Endothelial cell of umbilical vein (primary cell): ENCODE measurements around the gene MARCHF7. TPM values are rescaled to one million over a fixed set of nuclear protein-coding genes. Genes with fewer than 3 reads are reported as not detected.

Source experiments
- BruUV-seq: library from RNA; stranded (reverse); fragments of 400-500 nt; replicated peaks from 2 replicates; lab custom pipeline; 2021; lab: Mats Ljungman, UMichigan
- CTCF ChIA-PET: fragments of 300-600, 350-600 bp; sonication (Branson Sonifier 250); formaldehyde crosslinking; loops from one replicate; lab custom pipeline; 2021; ENCODE audit warnings: antibody characterized with exemption, inconsistent platforms; lab: Charles Lee
- POLR2A ChIA-PET: fragments of 300-600, 350-600 bp; sonication (Branson Sonifier 250); formaldehyde crosslinking; loops from one replicate; lab custom pipeline; 2021; ENCODE audit warnings: antibody characterized with exemption, inconsistent platforms; lab: Charles Lee
- DNase-seq: peaks from one replicate; pipeline ENCODE4 v3.0.0-alpha.2; 2011; ENCODE audit warnings: low read depth, low spot score
- FAIRE-seq: peaks from 2 replicates; lab custom pipeline; 2011; peaks lifted over from hg19 to GRCh38; lab: Jason Lieb, UNC
- H2AFZ ChIP-seq: 2 replicates; pipeline ENCODE4 v1.6.0; 2012; ENCODE audit warnings: low read depth, low read length, control low read depth, inconsistent platforms
- H3K27ac ChIP-seq: 2 replicates; pipeline ENCODE4 v1.5.1; 2011; ENCODE audit warnings: low read depth, mild to moderate bottlenecking, control low read depth, low read length, moderate library complexity; ENCODE audit not compliant: insufficient read depth
- H3K27me3 ChIP-seq, 2 experiments: 2 replicates each; pipeline versions ENCODE4 v1.6.0 to v1.6.1; 2011; ENCODE audit warnings: low read length in 2 of 2, mixed read lengths in 1 of 2; ENCODE audit not compliant: control insufficient read depth in 2 of 2, insufficient read depth in 2 of 2
- H3K36me3 ChIP-seq, 2 experiments: 2 replicates in 1 of 2; 3 replicates in 1 of 2; pipeline ENCODE4 v1.5.1; 2011; ENCODE audit warnings: low read length in 2 of 2, mild to moderate bottlenecking in 1 of 2, moderate library complexity in 1 of 2; ENCODE audit not compliant: control insufficient read depth in 2 of 2, insufficient read depth in 2 of 2; ENCODE audit errors: extremely low read depth in 1 of 2
- H3K4me1 ChIP-seq: 3 replicates; pipeline ENCODE4 v1.5.1; 2011; ENCODE audit warnings: mild to moderate bottlenecking, low read length; ENCODE audit not compliant: control insufficient read depth, insufficient read depth; ENCODE audit errors: extremely low read depth
- H3K4me2 ChIP-seq: 2 replicates; pipeline ENCODE4 v1.6.1; 2011; ENCODE audit warnings: low read length, control low read depth, mixed read lengths; ENCODE audit not compliant: insufficient read depth
- H3K4me3 ChIP-seq, 3 experiments: fragments of 200-600 bp in 1 of 3; sonication (generic), shearing (Covaris generic) in 1 of 3; replicated peaks in 1 of 3; 2 replicates each; pipeline ENCODE4 v1.5.1; 2011 to 2016; ENCODE audit warnings: control low read depth in 3 of 3, low read length in 3 of 3, mild to moderate bottlenecking in 2 of 3, inconsistent platforms in 1 of 3, low read depth in 1 of 3, moderate library complexity in 1 of 3; ENCODE audit not compliant: insufficient read depth in 1 of 3
- H3K79me2 ChIP-seq: 2 replicates; pipeline ENCODE4 v1.6.0; 2012; ENCODE audit warnings: low read length, inconsistent platforms; ENCODE audit not compliant: control insufficient read depth, insufficient read depth
- H3K9ac ChIP-seq: replicated peaks from 2 replicates; pipeline ENCODE3; 2011; ENCODE audit warnings: low read length, control low read depth; ENCODE audit not compliant: insufficient read depth; ENCODE audit errors: extremely low read depth
- H3K9me1 ChIP-seq: replicated peaks from 3 replicates; pipeline ENCODE4 v1.6.0; 2011; ENCODE audit warnings: mild to moderate bottlenecking, low read length; ENCODE audit not compliant: control insufficient read depth, insufficient read depth; ENCODE audit errors: extremely low read depth
- H3K9me3 ChIP-seq: replicated peaks from 2 replicates; pipeline ENCODE4 v1.5.1; 2012; ENCODE audit warnings: low read length, inconsistent platforms; ENCODE audit not compliant: control insufficient read depth, insufficient read depth
- H4K20me1 ChIP-seq: replicated peaks from 2 replicates; pipeline ENCODE3; 2011; ENCODE audit warnings: mild to moderate bottlenecking, low read length; ENCODE audit not compliant: control insufficient read depth, insufficient read depth; ENCODE audit errors: extremely low read depth
- CTCF ChIP-seq, 2 donors: IDR thresholded peaks; 1 replicate in 1 of 2; 2 replicates in 1 of 2; pipeline ENCODE4 v1.5.1; 2011; ENCODE audit warnings: low read length in 2 of 2, mild to moderate bottlenecking in 2 of 2, moderate library complexity in 2 of 2, control low read depth in 1 of 2, inconsistent platforms in 1 of 2, low read depth in 1 of 2; ENCODE audit not compliant: insufficient read depth in 1 of 2; ENCODE audit errors: extremely low read depth in 1 of 2
- EZH2 ChIP-seq: IDR thresholded peaks from 2 replicates; pipeline ENCODE4 v1.6.1; 2012; ENCODE audit warnings: borderline replicate concordance, low read depth, mild to moderate bottlenecking, moderate library complexity, low read length, inconsistent platforms; ENCODE audit not compliant: severe bottlenecking
- FOS ChIP-seq: IDR thresholded peaks from 2 replicates; pipeline ENCODE4 v1.6.1; 2011; ENCODE audit warnings: mild to moderate bottlenecking, low read length, moderate library complexity, borderline replicate concordance; ENCODE audit not compliant: insufficient read depth
- GATA2 ChIP-seq: IDR thresholded peaks from 2 replicates; pipeline ENCODE4 v1.7.0; 2011; ENCODE audit warnings: low read depth, mild to moderate bottlenecking, moderate library complexity, mixed read lengths, low read length; ENCODE audit not compliant: insufficient read length, insufficient read depth
- JUN ChIP-seq: IDR thresholded peaks from 2 replicates; pipeline ENCODE4 v1.6.1; 2011; ENCODE audit warnings: borderline replicate concordance, low read depth; ENCODE audit not compliant: insufficient read length, insufficient read depth
- MAX ChIP-seq: IDR thresholded peaks from 2 replicates; pipeline ENCODE4 v1.6.1; 2011; ENCODE audit not compliant: insufficient read depth, insufficient read length
- MYC ChIP-seq: IDR thresholded peaks from one replicate; pipeline ENCODE4 v1.6.1; 2011; ENCODE audit warnings: mild to moderate bottlenecking, low read depth, low read length
- POLR2A ChIP-seq: IDR thresholded peaks from 2 replicates; pipeline ENCODE4 v1.6.1; 2012; ENCODE audit warnings: low read depth, mild to moderate bottlenecking, control low read depth, low read length
- POLR2AphosphoS5 ChIP-seq: IDR thresholded peaks from 2 replicates; pipeline ENCODE4 v1.6.1; 2012; ENCODE audit warnings: low read depth, mild to moderate bottlenecking, control low read depth, low read length, moderate library complexity; ENCODE audit not compliant: insufficient read depth
- dilution Hi-C: fragments of 300-500 bp; cut with MboI; formaldehyde crosslinking; loops from one replicate; pipeline ENCODE4 v1.15.0; 2019; ENCODE audit warnings: low sequenced_read_pairs; ENCODE audit not compliant: extremely low pct_ligation_motif_present
- intact Hi-C: fragments of 100-400 bp; cut with micrococcal nuclease; formaldehyde crosslinking; loops from one replicate; pipeline ENCODE4 v1.10.0; 2022
- polyA plus RNA-seq, 4 experiments: library from polyadenylated mRNA; depleted of rRNA in 3 of 4; stranded (reverse) in 3 of 4; unstranded in 1 of 4; fragments of >200 nt; gene quantifications; 2 replicates each; pipeline versions ENCODE4 v1.2.1 to v1.2.3, GENCODE V29; 2011 to 2012; ENCODE audit warnings: missing spikeins in 1 of 4
- total RNA-seq: library from RNA; stranded (reverse); gene quantifications from 2 replicates; pipeline ENCODE4 v1.2.3, GENCODE V29; 2021

MARCHF7 gene
- total and polyA plus RNA-seq, 2 donors (not counting 3 experiments of a cell fraction or from before 2014, with no cell fraction given), result 21.2 to 82.0 TPM

- Histone ChIP-seq H3K27me3 (no peaks in the 10 kb centered on the region), H3K4me3 (no peak overlapping the region), H4K20me1 (peaks cover 40% of the 10 kb centered on the region), H3K27ac (no peak overlapping the region), H3K9ac (no peak overlapping the region), H3K9me1 (no peaks in the 10 kb centered on the region), H3K79me2 (peaks cover 100% of the 10 kb centered on the region), H3K4me1 (peaks cover 22% of the 10 kb centered on the region), H3K36me3 (peaks cover 3 to 7% of the 10 kb centered on the region in 2 experiments), H2AFZ (no peak overlapping the region), H3K4me2 (no peak overlapping the region), H3K9me3 (no peaks in the 10 kb centered on the region)
- no peak for DNase-seq
- CTCF ChIA-PET, result no interaction called here
- no peak for FAIRE-seq
- POLR2A ChIA-PET, result no interaction called here
- TF ChIP-seq FOS (no peak), POLR2A (no peak), CTCF (IDR thresholded peaks at IDR 0.05; ENCODE audit: extremely low read depth in 1 of 2, insufficient read depth in 1 of 2, low read depth in 1 of 2, low read length in 2 of 2) (no peak), EZH2 (no peak), POLR2AphosphoS5 (no peak), GATA2 (no peak), MYC (no peak), JUN (no peak), MAX (no peak)
- BruUV-seq, result no TSS peak
- dilution Hi-C loops, result no loop called here
- intact Hi-C loops, result no loop called here
Measured at GRCh38 chr2:159725713-159726112, 13.4 kb downstream of the MARCHF7 start.
